HUES64 (cell line): ENCODE results near the gene KLF16.

ENCODE experiments used
- H3K27ac ChIP-seq: 2 replicates; pipeline ENCODE4 v1.7.0; 2013; ENCODE audit warnings: low read depth, low read length, inconsistent platforms
- H3K27me3 ChIP-seq: 2 replicates; pipeline ENCODE4 v1.6.1; 2013; ENCODE audit warnings: mild to moderate bottlenecking, low read length; ENCODE audit not compliant: insufficient read depth
- H3K36me3 ChIP-seq: 2 replicates; pipeline ENCODE4 v1.6.1; 2013; ENCODE audit warnings: mild to moderate bottlenecking, low read length; ENCODE audit not compliant: insufficient read depth
- H3K4me1 ChIP-seq: 2 replicates; pipeline ENCODE4 v1.6.1; 2013; ENCODE audit warnings: mild to moderate bottlenecking, low read length, moderate library complexity; ENCODE audit not compliant: insufficient read depth
- H3K4me3 ChIP-seq: 2 replicates; pipeline ENCODE4 v1.5.1; 2013; ENCODE audit warnings: mild to moderate bottlenecking, low read length, moderate library complexity
- H3K9ac ChIP-seq: 2 replicates; pipeline ENCODE4 v1.6.1; 2013; ENCODE audit warnings: mild to moderate bottlenecking, low read depth, low read length
- H3K9me3 ChIP-seq: 2 replicates; pipeline ENCODE4 v1.6.1; 2013; ENCODE audit warnings: low read depth, low read length; ENCODE audit not compliant: insufficient read depth
- WGBS: fragments of 150-250, 120-280 bp; methylation state at CpG from one replicate; pipeline ENCODE4 v1.1.7; 2013; ENCODE audit warnings: missing lambda C conversion rate; 5-methylcytosine and 5-hydroxymethylcytosine counted together

The KLF16 gene

GRCh38 chr19:1815605-1816529 is 47.5 kb downstream of the KLF16 start:
- H3K27me3 ChIP-seq: peaks cover 4% of the 10 kb centered on the region; the same call in 1 of the 2 replicates
- H3K36me3 ChIP-seq: peaks cover 48% of the 10 kb centered on the region
- 94% methylated on average over 61 of the region's 61 CpGs for WGBS

GRCh38 chr19:1814833-1815604 is 48.4 kb downstream of the KLF16 start:
- Histone ChIP-seq H3K4me1 (no peaks in the 10 kb centered on the region), H3K36me3 (peaks cover 40% of the 10 kb centered on the region), H3K9me3 (no peaks in the 10 kb centered on the region), H3K4me3 (no peak overlapping the region), H3K27ac (no peak overlapping the region), H3K27me3 (peaks cover 4% of the 10 kb centered on the region; the same call in 1 of the 2 replicates), H3K9ac (no peak overlapping the region)
- WGBS: 96% methylated on average over 23 of the region's 26 CpGs

More at GRCh38 chr19:1815605-1816529, 47.5 kb downstream of the KLF16 start:
- Histone ChIP-seq H3K4me1 (no peaks in the 10 kb centered on the region), H3K9me3 (no peaks in the 10 kb centered on the region), H3K9ac (no peak overlapping the region), H3K27ac (no peak overlapping the region), H3K4me3 (no peak overlapping the region)

- no peak overlapping the region for H3K9ac ChIP-seq
- peaks cover 4% of the 10 kb centered on the region; the same call in 1 of the 2 replicates for H3K27me3 ChIP-seq
- no peak overlapping the region for H3K27ac ChIP-seq
- H3K9me3 ChIP-seq: no peaks in the 10 kb centered on the region
- H3K36me3 ChIP-seq: peaks cover 36% of the 10 kb centered on the region
- H3K4me3 ChIP-seq: no peak overlapping the region
- 94% methylated on average over 10 of the region's 10 CpGs for WGBS
- no peaks in the 10 kb centered on the region for H3K4me1 ChIP-seq
Observed at GRCh38 chr19:1814391-1814790, 49.0 kb downstream of the KLF16 start.

- H3K27ac ChIP-seq: no peak overlapping the region
- 0 out of 2 replicates have a peak overlapping the region, but pooled peaks have one; percentile 12 for H3K9ac ChIP-seq
- H3K36me3 ChIP-seq: peaks cover 31% of the 10 kb centered on the region
- peak overlapping the region; percentile 62 for H3K4me3 ChIP-seq
- WGBS: 64% methylated on average over 21 of the region's 21 CpGs
- H3K4me1 ChIP-seq: no peaks in the 10 kb centered on the region
- no peaks in the 10 kb centered on the region for H3K9me3 ChIP-seq
- peaks cover 4% of the 10 kb centered on the region; the same call in 1 of the 2 replicates for H3K27me3 ChIP-seq
Observed at GRCh38 chr19:1813192-1814182, 49.9 kb downstream of the KLF16 start.

GRCh38 chr19:1812426-1813191 is 50.8 kb downstream of the KLF16 start:
- Histone ChIP-seq H3K9me3 (no peaks in the 10 kb centered on the region), H3K9ac (peak overlapping the region; percentile 53; the same call in 1 of the 2 replicates), H3K27me3 (peaks cover 4% of the 10 kb centered on the region; the same call in 1 of the 2 replicates), H3K4me3 (peak overlapping the region; percentile 62), H3K4me1 (no peaks in the 10 kb centered on the region), H3K36me3 (peaks cover 23% of the 10 kb centered on the region), H3K27ac (peak overlapping the region; percentile 80; the same call in 1 of the 2 replicates)
- under 1% methylated on average over 47 of the region's 47 CpGs for WGBS

GRCh38 chr19:1811942-1812425 is 51.4 kb downstream of the KLF16 start, which contains the start of gene ATP8B3:
Gene ATP8B3 (minus strand): TSS chr19:1812276. CDS start chr19:1811736, 540 bp downstream.
- Histone ChIP-seq H3K27me3 (peaks cover 4% of the 10 kb centered on the region; the same call in 1 of the 2 replicates), H3K9ac (peak within 1 kb of the TSS; percentile 53; the same call in 1 of the 2 replicates), H3K4me1 (no peaks in the 10 kb centered on the region), H3K9me3 (no peaks in the 10 kb centered on the region), H3K36me3 (peaks cover 16% of the 10 kb centered on the region), H3K27ac (peak within 1 kb of the TSS; percentile 80; the same call in 1 of the 2 replicates), H3K4me3 (peak within 1 kb of the TSS; percentile 62)
- 5% methylated on average over 46 of the region's 48 CpGs for WGBS

- Histone ChIP-seq H3K27me3 (peaks cover 4% of the 10 kb centered on the region; the same call in 1 of the 2 replicates), H3K9me3 (no peaks in the 10 kb centered on the region), H3K27ac (no peak overlapping the region), H3K9ac (no peak overlapping the region), H3K36me3 (peaks cover 12% of the 10 kb centered on the region), H3K4me1 (no peaks in the 10 kb centered on the region), H3K4me3 (peak overlapping the region; percentile 51)
- 50% methylated on average over 13 of the region's 13 CpGs for WGBS
Observed at GRCh38 chr19:1811472-1811894, 51.9 kb downstream of the KLF16 start.

- Histone ChIP-seq H3K27ac (no peak overlapping the region), H3K9ac (no peak overlapping the region), H3K4me1 (no peaks in the 10 kb centered on the region), H3K27me3 (peaks cover 4% of the 10 kb centered on the region; the same call in 1 of the 2 replicates), H3K9me3 (no peaks in the 10 kb centered on the region), H3K4me3 (no peak overlapping the region), H3K36me3 (peaks cover 6% of the 10 kb centered on the region; the same call in 1 of the 2 replicates)
- 89% methylated on average over 19 of the region's 19 CpGs for WGBS
Observed at GRCh38 chr19:1810439-1811160, 52.8 kb downstream of the KLF16 start.

GRCh38 chr19:1809678-1810077 is 53.7 kb downstream of the KLF16 start:
- Histone ChIP-seq H3K27ac (no peak overlapping the region), H3K4me3 (no peak overlapping the region), H3K9me3 (no peaks in the 10 kb centered on the region), H3K27me3 (peaks cover 4% of the 10 kb centered on the region; the same call in 1 of the 2 replicates), H3K9ac (no peak overlapping the region), H3K36me3 (no peaks in the 10 kb centered on the region), H3K4me1 (no peaks in the 10 kb centered on the region)
- 91% methylated on average over 18 of the region's 18 CpGs for WGBS
